GM10248 (cell line): Measurements from ENCODE around the gene FNDC1.
"Not testable (repeated sequence)": the region's sequence is repeated elsewhere in the genome, so short reads cannot be mapped to it uniquely, and the experiment has no call there.

Source experiments
- CTCF ChIA-PET: fragments of 300-600 bp; sonication (Branson Sonifier 250); formaldehyde crosslinking; extraction: SDS; loops from one replicate; lab custom pipeline; 2021; ENCODE audit warnings: antibody characterized with exemption; lab: Yijun Ruan, JAX
- POLR2A ChIA-PET: fragments of 350-650 bp; sonication (Branson Sonifier 250); formaldehyde crosslinking; extraction: SDS; loops from one replicate; lab custom pipeline; 2020; ENCODE audit warnings: antibody characterized with exemption; lab: Yijun Ruan, JAX
- DNase-seq: peaks from one replicate; pipeline ENCODE4 v3.0.0; 2012; ENCODE audit errors: extremely low spot score
- TF ChIP-seq, protein P1 (sequence below): IDR thresholded peaks from 2 replicates; pipeline ENCODE4 v1.5.1; 2012; ENCODE audit warnings: mild to moderate bottlenecking, low read depth; ENCODE audit errors: extremely low read depth, missing control alignments, control extremely low read depth

Gene FNDC1

DNA sequence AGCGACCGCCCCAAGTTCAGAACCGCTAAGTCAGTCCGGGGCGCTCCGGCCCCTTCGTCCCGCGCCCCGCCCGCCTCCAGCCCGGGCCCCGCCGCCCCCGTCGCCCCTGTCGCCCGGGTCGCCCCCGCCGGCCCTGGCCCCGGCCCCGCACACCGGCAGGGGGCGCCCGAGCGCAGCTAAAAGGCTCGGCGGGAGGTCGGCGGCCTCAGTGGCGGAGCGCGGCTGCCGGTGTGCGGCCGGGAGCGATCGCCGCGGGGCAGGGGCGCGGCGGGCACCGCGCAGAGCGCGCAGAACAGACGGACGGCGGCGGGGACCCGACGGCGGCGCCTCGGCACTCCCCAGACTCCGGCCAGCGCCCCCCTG is at the start of gene FNDC1:
Gene FNDC1, plus strand, starts transcription at position 208 of the 363 bp plus-strand sequence. CDS start 197 bp downstream, outside the sequence.
- ChIA-PET POLR2A (no interaction called here), CTCF (interaction anchor here (1.6 to 3.5 kb wide), 2 partner anchors 35 to 486 kb away, joined by 3 to 19 read pairs; no protein-coding TSS in a partner anchor)
- DNase-seq, result peak; percentile 82
- TF ChIP-seq, protein P1, sequence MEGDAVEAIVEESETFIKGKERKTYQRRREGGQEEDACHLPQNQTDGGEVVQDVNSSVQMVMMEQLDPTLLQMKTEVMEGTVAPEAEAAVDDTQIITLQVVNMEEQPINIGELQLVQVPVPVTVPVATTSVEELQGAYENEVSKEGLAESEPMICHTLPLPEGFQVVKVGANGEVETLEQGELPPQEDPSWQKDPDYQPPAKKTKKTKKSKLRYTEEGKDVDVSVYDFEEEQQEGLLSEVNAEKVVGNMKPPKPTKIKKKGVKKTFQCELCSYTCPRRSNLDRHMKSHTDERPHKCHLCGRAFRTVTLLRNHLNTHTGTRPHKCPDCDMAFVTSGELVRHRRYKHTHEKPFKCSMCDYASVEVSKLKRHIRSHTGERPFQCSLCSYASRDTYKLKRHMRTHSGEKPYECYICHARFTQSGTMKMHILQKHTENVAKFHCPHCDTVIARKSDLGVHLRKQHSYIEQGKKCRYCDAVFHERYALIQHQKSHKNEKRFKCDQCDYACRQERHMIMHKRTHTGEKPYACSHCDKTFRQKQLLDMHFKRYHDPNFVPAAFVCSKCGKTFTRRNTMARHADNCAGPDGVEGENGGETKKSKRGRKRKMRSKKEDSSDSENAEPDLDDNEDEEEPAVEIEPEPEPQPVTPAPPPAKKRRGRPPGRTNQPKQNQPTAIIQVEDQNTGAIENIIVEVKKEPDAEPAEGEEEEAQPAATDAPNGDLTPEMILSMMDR, result peak; percentile 60

DNA sequence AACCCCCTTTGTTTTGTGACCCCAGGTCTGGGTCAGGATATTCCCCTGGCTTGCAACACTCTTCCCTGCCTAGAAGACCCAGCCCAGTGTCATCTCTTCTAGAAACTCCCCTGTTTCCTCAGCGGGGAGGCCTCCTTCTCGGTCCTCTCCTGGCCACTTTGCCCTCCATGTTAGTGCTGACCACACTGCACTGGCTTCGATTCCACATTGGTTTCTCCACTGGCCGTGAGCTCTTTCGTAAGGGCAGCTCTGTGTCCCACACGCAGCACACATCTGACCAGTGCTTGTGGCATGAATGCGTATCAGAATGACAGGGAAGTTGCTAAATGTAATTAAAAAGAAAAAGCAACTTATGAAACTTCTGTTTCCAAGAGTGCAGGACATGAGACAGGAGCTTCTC is 49.4 kb upstream of the FNDC1 start:
- CTCF ChIA-PET, result interaction anchor here (2.2 to 5.5 kb wide), 2 partner anchors 10 to 14 kb away, joined by 12 to 41 read pairs; no protein-coding TSS in a partner anchor
- TF ChIP-seq, protein P1, result no peak
- DNase-seq, result no peak
- POLR2A ChIA-PET, result no interaction called here

DNA sequence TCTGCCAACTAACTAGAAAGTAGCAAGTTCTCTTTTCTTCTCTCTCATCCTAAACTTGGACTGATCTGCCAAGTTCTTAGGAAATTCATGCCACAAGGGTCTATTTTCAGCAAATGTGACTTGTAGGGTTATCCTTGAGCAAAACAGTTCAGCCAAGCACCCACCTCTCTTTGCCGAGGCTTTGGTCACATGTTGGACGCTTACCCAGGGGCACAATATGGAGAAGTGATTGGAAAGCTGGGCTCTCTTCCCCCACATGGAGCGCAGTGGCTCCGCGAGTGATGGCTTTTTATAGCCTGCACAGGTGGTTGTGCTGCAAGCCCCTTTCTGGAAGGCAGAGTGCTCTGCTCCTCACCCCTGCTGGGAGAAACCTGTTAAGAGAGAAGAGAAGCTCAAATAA is 47.7 kb upstream of the FNDC1 start:
- CTCF ChIA-PET, result interaction anchor here (1.3 to 5.5 kb wide), 5 partner anchors 12 to 110 kb away, joined by 3 to 41 read pairs (median 3); no protein-coding TSS in a partner anchor
- no peak for DNase-seq
- POLR2A ChIA-PET, result no interaction called here
- TF ChIP-seq, protein P1, result no peak

DNA sequence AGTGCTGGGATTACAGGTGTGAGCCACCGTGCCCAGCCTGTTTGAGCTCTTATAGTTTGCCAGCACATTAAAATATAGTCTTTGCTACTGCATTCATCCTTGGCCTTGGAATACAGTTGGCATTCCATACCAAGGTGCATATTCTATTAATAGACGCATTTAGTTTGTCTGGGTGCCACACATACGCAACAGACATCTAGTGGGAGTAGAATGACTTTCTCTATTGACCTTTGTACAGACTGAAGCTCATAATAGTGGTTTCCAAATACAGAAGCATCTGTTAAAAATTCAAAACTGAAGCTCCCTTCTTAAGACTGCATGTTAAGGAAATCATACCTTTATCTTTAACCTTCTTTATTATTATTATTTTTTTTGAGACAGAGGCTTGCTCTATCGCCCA is 46.7 kb upstream of the FNDC1 start:
- DNase-seq, result no peak
- CTCF ChIA-PET, result interaction anchor here (0.9 to 5.5 kb wide), 7 partner anchors 8 to 22 kb away, joined by 3 to 41 read pairs (median 4); no protein-coding TSS in a partner anchor
- POLR2A ChIA-PET, result no interaction called here
- TF ChIP-seq, protein P1, result no peak

DNA sequence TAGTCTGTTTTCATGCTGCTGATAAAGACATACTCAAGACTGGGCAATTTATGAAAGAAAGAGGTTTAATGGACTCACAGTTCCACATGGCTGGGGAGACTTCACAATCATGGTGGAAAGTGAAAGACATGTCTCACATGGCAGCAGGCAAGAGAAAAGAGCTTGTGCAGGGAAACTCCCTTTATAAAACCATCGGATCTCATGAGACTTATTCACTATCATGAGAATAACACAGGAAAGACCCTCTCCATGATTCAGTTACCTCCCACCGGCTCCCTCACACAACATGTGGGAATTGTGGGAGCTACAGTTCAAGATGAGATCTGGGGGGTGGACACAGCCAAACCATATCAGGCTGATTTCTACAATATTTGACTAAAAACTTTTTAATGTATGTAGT is 45.4 kb upstream of the FNDC1 start:
- POLR2A ChIA-PET, DNase-seq: not testable (repeated sequence)
- CTCF ChIA-PET, result interaction anchor here (0.9 to 5.5 kb wide), 3 partner anchors 11 to 19 kb away, joined by 3 to 41 read pairs (median 17); no protein-coding TSS in a partner anchor

DNA sequence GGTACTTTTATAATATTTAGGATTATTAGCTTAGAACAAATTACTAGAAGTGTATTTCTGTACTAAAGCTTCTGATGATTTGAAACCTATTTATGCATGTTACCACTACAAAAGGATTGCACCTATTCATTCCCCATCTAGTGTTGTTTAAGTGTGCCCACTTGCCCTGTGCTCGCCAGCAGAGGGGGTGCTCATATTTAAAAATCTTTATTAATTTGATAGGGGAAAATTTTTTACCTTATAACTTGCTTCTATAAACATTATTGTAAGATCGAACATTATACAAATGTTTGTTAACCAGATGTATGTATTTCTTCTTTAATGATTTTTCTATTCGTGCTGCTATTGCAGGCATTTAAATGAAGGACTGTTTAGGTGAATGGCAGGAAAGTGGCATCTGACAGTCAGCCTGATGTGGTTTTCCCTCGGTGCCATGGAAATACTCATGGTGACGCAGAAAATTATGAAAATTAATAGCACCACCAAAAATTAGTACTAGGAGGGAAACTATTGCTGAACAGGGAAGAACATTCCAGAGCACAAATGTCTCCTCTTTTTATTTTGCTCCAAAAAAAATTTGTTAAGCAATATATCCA is 44.1 kb upstream of the FNDC1 start:
- TF ChIP-seq, protein P1, result no peak
- CTCF ChIA-PET, result interaction anchor here (0.6 to 3.9 kb wide), 4 partner anchors 9 to 116 kb away, joined by 3 to 17 read pairs (median 10); no protein-coding TSS in a partner anchor
- POLR2A ChIA-PET, result no interaction called here
- no peak for DNase-seq

DNA sequence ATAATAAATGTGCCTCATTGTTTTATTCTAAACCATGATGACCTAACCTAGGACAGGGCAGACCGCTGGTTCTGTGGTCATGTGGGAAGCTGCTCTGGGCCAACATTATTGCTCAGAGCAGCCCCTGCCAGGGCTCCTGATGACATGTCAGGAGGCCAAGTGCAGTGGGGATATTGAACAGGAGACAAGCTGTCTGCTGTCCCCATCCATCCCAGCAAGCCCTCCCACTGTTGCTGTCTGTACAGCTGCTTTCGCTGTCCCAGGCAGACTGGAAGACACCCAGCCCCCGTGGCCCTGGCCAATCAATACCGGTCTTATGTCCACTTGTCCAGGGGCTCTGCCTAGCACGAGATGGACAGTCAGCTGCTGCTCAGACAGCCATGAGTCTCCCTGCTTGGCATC is 43.2 kb upstream of the FNDC1 start:
- POLR2A ChIA-PET, result no interaction called here
- CTCF ChIA-PET, result interaction anchor here (1.0 to 3.9 kb wide), 7 partner anchors 9 to 168 kb away, joined by 3 to 17 read pairs (median 4); no protein-coding TSS in a partner anchor
- TF ChIP-seq, protein P1, result no peak
- no peak for DNase-seq
